IMR-90 (cell line): ENCODE data around the gene CYB5D1. TPM values are rescaled to one million over a fixed set of nuclear protein-coding genes. Genes with fewer than 3 reads are reported as not detected.

Experiments used
- ATAC-seq: fragments of 200-7000 bp; cut with Tn5 transposase; 2 replicates; pipeline ENCODE4 v1.9.1; 2020; ENCODE audit warnings: low read depth, mild to moderate bottlenecking, moderate library complexity
- BruUV-seq: library from RNA; stranded (reverse); fragments of 400-500 nt; replicated peaks from 2 replicates; lab custom pipeline; 2021; lab: Mats Ljungman, UMichigan
- CTCF ChIA-PET: fragments of 300-600 bp; formaldehyde crosslinking; extraction: SDS; loops from one replicate; lab custom pipeline; 2021; ENCODE audit warnings: antibody characterized with exemption; lab: Yijun Ruan, JAX
- POLR2A ChIA-PET: fragments of 300-600 bp; sonication (Branson Sonifier 250); formaldehyde crosslinking; loops from one replicate; lab custom pipeline; 2022; ENCODE audit warnings: antibody characterized with exemption; ENCODE audit not compliant: unreplicated experiment; lab: Charles Lee
- DNase-seq: peaks from one replicate; pipeline ENCODE4 v3.0.0; 2013
- H2AFZ ChIP-seq: replicated peaks from 2 replicates; pipeline ENCODE3; 2013; ENCODE audit warnings: low read length, mild to moderate bottlenecking; ENCODE audit not compliant: poor library complexity
- H2AK5ac ChIP-seq: 2 replicates; pipeline ENCODE4 v1.6.1; 2013; ENCODE audit warnings: low read depth, low read length, inconsistent platforms
- H2AK9ac ChIP-seq: replicated peaks from 2 replicates; pipeline ENCODE3; 2013; ENCODE audit warnings: mild to moderate bottlenecking, low read depth, low read length, moderate library complexity; ENCODE audit not compliant: poor library complexity
- H2BK120ac ChIP-seq: 2 replicates; pipeline ENCODE4 v1.6.1; 2013; ENCODE audit warnings: low read depth, low read length, inconsistent platforms
- H2BK15ac ChIP-seq: 3 replicates; pipeline ENCODE4 v1.6.1; 2013; ENCODE audit warnings: low read depth, low read length, inconsistent platforms
- H2BK20ac ChIP-seq: 2 replicates; pipeline ENCODE4 v1.6.1; 2013; ENCODE audit warnings: low read depth, mild to moderate bottlenecking, inconsistent platforms, low read length, moderate library complexity
- H2BK5ac ChIP-seq: 2 replicates; pipeline ENCODE4 v1.6.1; 2013; ENCODE audit warnings: mild to moderate bottlenecking, low read depth, low read length, inconsistent platforms; ENCODE audit not compliant: poor library complexity, severe bottlenecking
- H3K14ac ChIP-seq: replicated peaks from 2 replicates; pipeline ENCODE4 v1.6.1; 2013; ENCODE audit warnings: low read depth, low read length, inconsistent platforms
- H3K18ac ChIP-seq: 2 replicates; pipeline ENCODE4 v1.6.1; 2013; ENCODE audit warnings: low read depth, low read length, control low read depth
- H3K23ac ChIP-seq: 2 replicates; pipeline ENCODE4 v1.6.1; 2013; ENCODE audit warnings: low read depth, low read length, inconsistent platforms
- H3K27ac ChIP-seq: 2 replicates; pipeline ENCODE4 v1.5.1; 2013; ENCODE audit warnings: mild to moderate bottlenecking, control low read depth, low read length; ENCODE audit not compliant: insufficient read depth
- H3K27me3 ChIP-seq: 2 replicates; pipeline ENCODE4 v1.6.1; 2013; ENCODE audit warnings: low read length; ENCODE audit not compliant: control insufficient read depth, insufficient read depth
- H3K36me3 ChIP-seq: 2 replicates; pipeline ENCODE4 v1.6.1; 2013; ENCODE audit warnings: low read length, mixed read lengths; ENCODE audit not compliant: control insufficient read depth, insufficient read depth
- H3K4ac ChIP-seq: 2 replicates; pipeline ENCODE4 v1.6.1; 2013; ENCODE audit warnings: low read depth, low read length, inconsistent platforms
- H3K4me1 ChIP-seq: 2 replicates; pipeline ENCODE4 v1.6.1; 2013; ENCODE audit warnings: low read length, mixed read lengths; ENCODE audit not compliant: control insufficient read depth, insufficient read depth
- H3K4me2 ChIP-seq: 2 replicates; pipeline ENCODE4 v1.6.1; 2013; ENCODE audit warnings: low read depth, mild to moderate bottlenecking, control low read depth, low read length, moderate library complexity
- H3K4me3 ChIP-seq: 2 replicates; pipeline ENCODE4 v1.5.1; 2013; ENCODE audit warnings: low read depth, mild to moderate bottlenecking, control low read depth, low read length, moderate library complexity; ENCODE audit not compliant: insufficient read depth
- H3K56ac ChIP-seq: 2 replicates; pipeline ENCODE4 v1.6.1; 2013; ENCODE audit warnings: low read length, inconsistent platforms; ENCODE audit not compliant: insufficient read depth; ENCODE audit errors: extremely low read depth
- H3K79me1 ChIP-seq, 2 experiments: 2 replicates each; pipeline ENCODE4 v1.6.1; 2013; ENCODE audit warnings: low read length in 2 of 2, inconsistent platforms in 1 of 2, low read depth in 1 of 2
- H3K9ac ChIP-seq: 2 replicates; pipeline ENCODE4 v1.6.1; 2013; ENCODE audit warnings: low read depth, low read length, control low read depth
- H3K9me1 ChIP-seq: 2 replicates; pipeline ENCODE4 v1.6.1; 2013; ENCODE audit warnings: low read length, inconsistent platforms; ENCODE audit not compliant: insufficient read depth
- H3K9me3 ChIP-seq: 2 replicates; pipeline ENCODE4 v1.6.1; 2013; ENCODE audit warnings: low read length; ENCODE audit not compliant: control insufficient read depth, insufficient read depth
- H4K20me1 ChIP-seq: 2 replicates; pipeline ENCODE4 v1.6.1; 2013; ENCODE audit warnings: low read length, inconsistent platforms; ENCODE audit not compliant: insufficient read depth
- H4K5ac ChIP-seq: 2 replicates; pipeline ENCODE4 v1.6.1; 2013; ENCODE audit warnings: mild to moderate bottlenecking, low read depth, low read length, control low read depth
- H4K8ac ChIP-seq, 2 experiments: 2 replicates each; pipeline ENCODE4 v1.6.1; 2013; ENCODE audit warnings: low read depth in 2 of 2, low read length in 2 of 2, control low read depth in 1 of 2, inconsistent platforms in 1 of 2
- H4K91ac ChIP-seq: 2 replicates; pipeline ENCODE4 v1.6.1; 2013; ENCODE audit warnings: low read depth, low read length, inconsistent platforms; ENCODE audit not compliant: insufficient read depth
- BHLHE40 ChIP-seq: fragments of 150-350 bp; IDR thresholded peaks from 2 replicates; pipeline ENCODE4 v1.6.1; 2016; ENCODE audit warnings: mild to moderate bottlenecking, low read depth, low read length
- CHD1 ChIP-seq: IDR thresholded peaks from 2 replicates; pipeline ENCODE4 v1.6.1; 2012; ENCODE audit warnings: low read depth, low read length, improper control_type of control experiment
- MAZ ChIP-seq: IDR thresholded peaks from 2 replicates; pipeline ENCODE4 v1.6.1; 2012; ENCODE audit warnings: low read depth, mild to moderate bottlenecking, low read length, improper control_type of control experiment, moderate library complexity, borderline replicate concordance
- MXI1 ChIP-seq: IDR thresholded peaks from 2 replicates; pipeline ENCODE4 v1.6.1; 2012; ENCODE audit warnings: low read depth, mild to moderate bottlenecking, low read length, moderate library complexity, borderline replicate concordance
- NFE2L2 ChIP-seq: fragments of 150-350 bp; IDR thresholded peaks from 2 replicates; pipeline ENCODE4 v1.6.1; 2016; ENCODE audit warnings: low read depth, mild to moderate bottlenecking, low read length
- RCOR1 ChIP-seq: IDR thresholded peaks from 2 replicates; pipeline ENCODE4 v1.6.1; 2012; ENCODE audit warnings: mild to moderate bottlenecking, low read length, improper control_type of control experiment; ENCODE audit not compliant: insufficient replicate concordance
- WGBS, 2 experiments: methylation state at CpG; one replicate each; pipeline versions ENCODE4 v1.1.5 to v1.1.7; 2013; ENCODE audit warnings: missing lambda C conversion rate in 2 of 2; ENCODE audit not compliant: insufficient read length in 1 of 2; ENCODE audit errors: extremely low coverage in 2 of 2; 5-methylcytosine and 5-hydroxymethylcytosine counted together
- dilution Hi-C: fragments of 300-500 bp; cut with HindIII; formaldehyde crosslinking; loops from one replicate; pipeline ENCODE4 v1.14.3; 2018; ENCODE audit warnings: low sequenced_read_pairs; ENCODE audit not compliant: unreplicated experiment
- in situ Hi-C: fragments of 300-500 bp; cut with MboI; formaldehyde crosslinking; loops from 3 replicates; pipeline ENCODE4 v1.14.3; 2019; ENCODE audit warnings: low sequenced_read_pairs, inconsistent platforms, mixed read lengths
- intact Hi-C: fragments of 100-400 bp; cut with micrococcal nuclease; formaldehyde crosslinking; loops from 2 replicates; pipeline ENCODE4 v1.10.0; 2022
- polyA plus RNA-seq, 3 experiments: library from polyadenylated mRNA; depleted of rRNA; stranded (reverse); fragments of >200 nt; gene quantifications; 2 replicates each; pipeline ENCODE4 v1.2.3, GENCODE V29; 2012; ENCODE audit warnings: low replicate concordance in 1 of 3
- total RNA-seq: library from RNA; depleted of rRNA; stranded (reverse); fragments of >200 nt; gene quantifications from 2 replicates; pipeline ENCODE4 v1.2.3, GENCODE V29; 2012
- TF ChIP-seq, protein P1 (sequence below): conservative IDR thresholded peaks from 2 replicates; pipeline ENCODE4 v1.5.1; 2012; ENCODE audit warnings: mild to moderate bottlenecking, low read depth, low read length, improper control_type of control experiment
- TF ChIP-seq, protein P2 (sequence below): fragments of 150-350 bp; IDR thresholded peaks from 2 replicates; pipeline ENCODE4 v1.6.1; 2017; ENCODE audit warnings: mild to moderate bottlenecking, antibody characterized with exemption, low read length, low read depth

Gene CYB5D1
- total and polyA plus RNA-seq, 2 of the 4 experiments (the other 2 are of a cell fraction): 8.8 to 10.8 TPM

- ChIA-PET CTCF (interaction anchor here (3.4 kb wide), 1 partner anchor 20 kb away, joined by 10 read pairs; the partner anchor contains the start of gene NAA38), POLR2A (interaction anchor here (0.6 to 1.0 kb wide), 3 partner anchors 19 to 75 kb away, joined by 3 to 6 read pairs (median 4); partner anchors contain the start of gene NAA38)
- in situ Hi-C loops (no loop called here), dilution Hi-C loops (no loop called here), intact Hi-C loops (loop anchor here (5.0 kb wide), 1 partner anchor 485 kb away; the partner anchor contains the start of gene KCTD11)
- DNase-seq (no peak), ATAC-seq (no peak)
- peak overlapping the region; percentile 64 for H3K4me2 ChIP-seq
- TF ChIP-seq BHLHE40 (no peak), CHD1 (no peak), MAZ (no peak), RCOR1 (no peak), MXI1 (no peak), NFE2L2 (no peak)
- TF ChIP-seq, protein P1, sequence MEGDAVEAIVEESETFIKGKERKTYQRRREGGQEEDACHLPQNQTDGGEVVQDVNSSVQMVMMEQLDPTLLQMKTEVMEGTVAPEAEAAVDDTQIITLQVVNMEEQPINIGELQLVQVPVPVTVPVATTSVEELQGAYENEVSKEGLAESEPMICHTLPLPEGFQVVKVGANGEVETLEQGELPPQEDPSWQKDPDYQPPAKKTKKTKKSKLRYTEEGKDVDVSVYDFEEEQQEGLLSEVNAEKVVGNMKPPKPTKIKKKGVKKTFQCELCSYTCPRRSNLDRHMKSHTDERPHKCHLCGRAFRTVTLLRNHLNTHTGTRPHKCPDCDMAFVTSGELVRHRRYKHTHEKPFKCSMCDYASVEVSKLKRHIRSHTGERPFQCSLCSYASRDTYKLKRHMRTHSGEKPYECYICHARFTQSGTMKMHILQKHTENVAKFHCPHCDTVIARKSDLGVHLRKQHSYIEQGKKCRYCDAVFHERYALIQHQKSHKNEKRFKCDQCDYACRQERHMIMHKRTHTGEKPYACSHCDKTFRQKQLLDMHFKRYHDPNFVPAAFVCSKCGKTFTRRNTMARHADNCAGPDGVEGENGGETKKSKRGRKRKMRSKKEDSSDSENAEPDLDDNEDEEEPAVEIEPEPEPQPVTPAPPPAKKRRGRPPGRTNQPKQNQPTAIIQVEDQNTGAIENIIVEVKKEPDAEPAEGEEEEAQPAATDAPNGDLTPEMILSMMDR: no peak
- TF ChIP-seq, protein P2, sequence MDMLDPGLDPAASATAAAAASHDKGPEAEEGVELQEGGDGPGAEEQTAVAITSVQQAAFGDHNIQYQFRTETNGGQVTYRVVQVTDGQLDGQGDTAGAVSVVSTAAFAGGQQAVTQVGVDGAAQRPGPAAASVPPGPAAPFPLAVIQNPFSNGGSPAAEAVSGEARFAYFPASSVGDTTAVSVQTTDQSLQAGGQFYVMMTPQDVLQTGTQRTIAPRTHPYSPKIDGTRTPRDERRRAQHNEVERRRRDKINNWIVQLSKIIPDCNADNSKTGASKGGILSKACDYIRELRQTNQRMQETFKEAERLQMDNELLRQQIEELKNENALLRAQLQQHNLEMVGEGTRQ: no peak
- H3K27ac ChIP-seq: peak overlapping the region; percentile 89
- no CpG with 5 or more reads among the region's 8 CpGs for WGBS, 2 experiments
- H3K4me3 ChIP-seq: peak overlapping the region; percentile 64
- H3K14ac ChIP-seq: peak overlapping the region; percentile 83
- H3K9ac ChIP-seq: peak overlapping the region; percentile 76
- H4K20me1 ChIP-seq: peaks cover 45% of the 10 kb centered on the region
- no TSS peak for BruUV-seq
- H2BK120ac ChIP-seq: peak overlapping the region; percentile 74
- H2AK5ac ChIP-seq: peak overlapping the region; percentile 73; the same call in 1 of the 2 replicates
- H3K27me3 ChIP-seq: no peaks in the 10 kb centered on the region
- H3K9me3 ChIP-seq: no peaks in the 10 kb centered on the region
- peak overlapping the region; percentile 41 for H4K91ac ChIP-seq
- H3K79me1 ChIP-seq: peaks cover 19 to 59% of the 10 kb centered on the region in 2 experiments
- H2BK20ac ChIP-seq: peak overlapping the region; percentile 84
- peaks cover 20% of the 10 kb centered on the region for H3K4me1 ChIP-seq
- no peak overlapping the region for H4K5ac ChIP-seq
- H3K36me3 ChIP-seq: peaks cover 8% of the 10 kb centered on the region; the same call in 1 of the 2 replicates
- peak overlapping the region; percentile 46; the same call in 1 of the 2 replicates for H3K56ac ChIP-seq
- peak overlapping the region; percentile 98 for H2AFZ ChIP-seq
- peak overlapping the region; percentile 9 to 47; a peak in 3 of 4 replicates for H4K8ac ChIP-seq
- peak overlapping the region; percentile 92 for H2BK5ac ChIP-seq
- peak overlapping the region; percentile 95; the same call in 2 of the 3 replicates for H2BK15ac ChIP-seq
- peak overlapping the region; percentile 87 for H3K23ac ChIP-seq
- H3K4ac ChIP-seq: peak overlapping the region; percentile 75
- H3K18ac ChIP-seq: no peak overlapping the region; the same call in 1 of the 2 replicates
- H3K9me1 ChIP-seq: peaks cover 9% of the 10 kb centered on the region; the same call in 1 of the 2 replicates
- peak overlapping the region; percentile 98 for H2AK9ac ChIP-seq
Observed at GRCh38 chr17:7837408-7838088, 20.3 kb upstream of the CYB5D1 start.
